ENCODE results near the gene BCL2L12. TPM values are rescaled to one million over a fixed set of nuclear protein-coding genes. Genes with fewer than 3 reads are reported as not detected.

Gene BCL2L12
- total and polyA plus RNA-seq, 3 donors from 2014 or later, result 11.3 to 19.3 (median 17.3) TPM

DNA sequence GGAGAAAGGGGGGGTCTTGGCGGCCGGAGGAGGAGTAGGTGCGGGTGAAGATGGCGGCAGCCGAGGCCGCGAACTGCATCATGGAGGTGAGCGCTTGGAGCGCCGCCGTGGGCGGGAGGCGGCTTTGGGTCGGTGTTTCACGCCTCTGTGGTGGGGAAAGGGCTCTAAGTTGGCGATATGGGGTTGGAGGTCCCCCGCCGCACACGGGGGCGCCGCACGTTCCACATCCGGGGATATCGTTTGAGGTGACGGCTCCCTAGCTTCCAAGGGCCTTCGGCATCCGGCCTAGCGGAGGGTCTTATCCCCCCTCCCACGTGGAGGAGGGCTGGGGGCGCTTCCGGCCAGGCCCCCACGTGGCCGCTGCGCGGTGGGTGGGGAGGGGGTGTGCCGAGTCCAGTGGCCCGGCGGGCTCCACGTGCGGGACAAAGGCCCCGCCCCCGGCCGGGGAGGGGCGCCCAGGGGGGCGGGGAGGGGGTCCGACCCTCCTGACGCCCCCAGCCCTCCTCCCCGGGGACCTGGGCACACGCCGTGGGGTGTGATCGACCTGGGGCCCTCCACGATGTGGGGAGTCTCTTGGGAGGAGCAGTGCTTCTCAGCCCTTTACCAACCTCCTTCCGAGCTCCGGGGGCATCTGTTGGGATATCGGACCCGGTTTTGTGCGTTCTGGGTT lies 11.6 kb downstream of the BCL2L12 start, which contains the start of gene PRMT1:
Gene PRMT1, plus strand, starts transcription at position 41 of the 670 bp plus-strand sequence. Its CDS starts 10 bp downstream, at position 51.
- 0 to 1% methylated on average over 22 to 37 of the region's 57 CpGs for WGBS, 2 donors
- peak within 1 kb of the TSS; percentile 86 to 91 for H3K4me3 ChIP-seq
- H3K36me3 ChIP-seq (ENCODE audit: low read depth, missing control alignments), result no peaks in the 10 kb centered on the region
- no peaks in the 10 kb centered on the region for H3K9me3 ChIP-seq
- TF ChIP-seq POLR2A (IDR thresholded peaks at IDR 0.05), result peak; percentile 92
- TF ChIP-seq, protein P1, sequence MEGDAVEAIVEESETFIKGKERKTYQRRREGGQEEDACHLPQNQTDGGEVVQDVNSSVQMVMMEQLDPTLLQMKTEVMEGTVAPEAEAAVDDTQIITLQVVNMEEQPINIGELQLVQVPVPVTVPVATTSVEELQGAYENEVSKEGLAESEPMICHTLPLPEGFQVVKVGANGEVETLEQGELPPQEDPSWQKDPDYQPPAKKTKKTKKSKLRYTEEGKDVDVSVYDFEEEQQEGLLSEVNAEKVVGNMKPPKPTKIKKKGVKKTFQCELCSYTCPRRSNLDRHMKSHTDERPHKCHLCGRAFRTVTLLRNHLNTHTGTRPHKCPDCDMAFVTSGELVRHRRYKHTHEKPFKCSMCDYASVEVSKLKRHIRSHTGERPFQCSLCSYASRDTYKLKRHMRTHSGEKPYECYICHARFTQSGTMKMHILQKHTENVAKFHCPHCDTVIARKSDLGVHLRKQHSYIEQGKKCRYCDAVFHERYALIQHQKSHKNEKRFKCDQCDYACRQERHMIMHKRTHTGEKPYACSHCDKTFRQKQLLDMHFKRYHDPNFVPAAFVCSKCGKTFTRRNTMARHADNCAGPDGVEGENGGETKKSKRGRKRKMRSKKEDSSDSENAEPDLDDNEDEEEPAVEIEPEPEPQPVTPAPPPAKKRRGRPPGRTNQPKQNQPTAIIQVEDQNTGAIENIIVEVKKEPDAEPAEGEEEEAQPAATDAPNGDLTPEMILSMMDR (IDR thresholded peaks at IDR 0.05), result no peak
- H3K27me3 ChIP-seq, result no peaks in the 10 kb centered on the region
- peak within 1 kb of the TSS; percentile 79 to 96 for H3K27ac ChIP-seq
- DNase-seq, result no peak
- intact Hi-C loops (cut with DNase I; ENCODE audit: low total_unique reads), result no loop called here
- H3K4me1 ChIP-seq, result peaks cover 42% of the 10 kb centered on the region

DNA sequence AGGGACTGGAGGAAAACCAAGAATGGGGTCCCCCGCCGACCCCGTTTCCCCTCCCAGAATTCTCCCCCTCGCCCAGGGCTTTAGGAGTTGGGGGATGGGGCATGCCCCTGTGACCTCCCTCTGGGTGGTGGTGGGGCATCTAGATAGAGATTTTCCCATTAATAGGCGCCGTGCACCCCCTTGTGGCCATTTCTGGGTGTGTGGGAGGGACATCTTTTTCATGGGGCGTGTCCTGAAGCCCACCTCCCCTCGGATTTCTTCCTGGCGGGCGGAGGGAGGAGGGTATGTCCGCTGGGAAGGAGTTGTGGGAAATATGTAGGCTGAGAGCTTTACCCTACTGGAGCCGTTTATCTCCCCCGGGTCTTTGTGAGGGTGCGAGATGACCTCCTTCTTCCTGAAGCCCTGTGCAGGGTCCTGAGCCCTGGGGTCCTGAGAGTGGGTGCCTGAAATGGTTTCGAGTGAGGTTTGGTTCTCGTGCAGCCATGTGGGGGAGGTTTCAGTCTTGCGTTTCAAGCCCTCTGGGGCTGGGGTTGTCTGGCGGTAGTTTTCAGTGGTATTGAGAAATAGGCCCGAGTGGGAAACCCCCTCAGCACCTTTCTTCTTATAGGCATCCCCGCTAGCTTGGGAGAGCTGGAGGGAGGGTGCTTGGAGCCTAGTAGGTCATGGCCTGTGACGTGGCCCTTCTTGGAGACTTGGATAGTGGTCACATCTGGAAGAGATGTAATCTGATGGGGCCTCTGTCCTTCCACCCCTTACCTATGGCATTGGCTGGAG lies 12.4 kb downstream of the BCL2L12 start:
- H3K4me3 ChIP-seq, result peak overlapping the region; percentile 86 to 91
- H3K4me1 ChIP-seq, result peaks cover 42% of the 10 kb centered on the region
- intact Hi-C loops (cut with DNase I; ENCODE audit: low total_unique reads), result no loop called here
- WGBS, 2 donors, result 0 to 1% methylated on average over 14 to 17 of the region's 21 CpGs
- H3K9me3 ChIP-seq, result no peaks in the 10 kb centered on the region
- no peaks in the 10 kb centered on the region for H3K27me3 ChIP-seq
- DNase-seq, result peak; percentile 72
- TF ChIP-seq, protein P1 (IDR thresholded peaks at IDR 0.05), result peak; percentile 49 to 69 (median 59)
- TF ChIP-seq POLR2A (IDR thresholded peaks at IDR 0.05), result no peak
- H3K36me3 ChIP-seq (ENCODE audit: low read depth, missing control alignments), result no peaks in the 10 kb centered on the region
- H3K27ac ChIP-seq, result peak overlapping the region; percentile 79 to 91

DNA sequence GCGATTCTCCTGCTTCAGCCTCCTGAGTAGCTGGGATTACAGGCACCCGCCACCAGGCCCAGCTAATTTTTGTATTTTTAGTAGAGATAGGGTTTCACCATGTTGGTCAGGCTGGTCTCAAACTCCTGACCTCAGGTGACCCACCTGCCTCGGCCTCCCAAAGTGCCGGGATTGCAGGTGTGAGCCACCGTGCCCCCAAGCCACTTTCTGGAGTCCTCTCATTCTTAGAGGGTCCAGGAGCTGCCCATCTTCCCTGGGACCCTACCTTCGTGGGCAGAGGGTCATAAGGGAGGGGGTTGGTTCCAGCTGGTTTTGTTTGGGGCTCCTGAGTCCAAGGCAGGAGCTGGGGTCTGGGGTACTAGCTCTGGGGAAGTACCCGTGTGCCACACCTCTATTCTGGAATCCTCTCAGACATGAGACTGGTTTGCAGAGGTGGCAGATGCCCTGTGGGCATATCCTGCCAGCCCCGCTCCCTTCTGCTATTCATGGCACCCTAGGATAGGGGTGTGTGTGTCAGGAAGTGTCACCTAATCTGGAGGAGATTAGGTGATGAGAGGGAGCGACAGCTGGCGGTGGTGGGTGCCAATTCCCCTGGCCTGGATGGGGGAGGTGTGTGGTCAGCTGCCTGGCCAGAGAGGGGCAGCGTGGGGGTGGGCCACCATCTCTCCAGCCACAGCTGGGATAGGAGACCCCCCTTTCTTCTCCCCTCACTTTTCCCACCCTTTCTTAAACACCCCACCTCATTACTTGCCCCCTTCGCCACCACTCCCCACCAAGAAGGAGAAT lies 13.4 kb downstream of the BCL2L12 start:
- TF ChIP-seq, protein P1 (IDR thresholded peaks at IDR 0.05), result no peak
- TF ChIP-seq POLR2A (IDR thresholded peaks at IDR 0.05), result no peak
- H3K27ac ChIP-seq, result peak overlapping the region in 1 of 2 donors; percentile 91
- no peaks in the 10 kb centered on the region for H3K36me3 ChIP-seq (ENCODE audit: low read depth, missing control alignments)
- no peaks in the 10 kb centered on the region for H3K27me3 ChIP-seq
- 49 to 52% methylated on average over 7 to 12 of the region's 12 CpGs for WGBS, 2 donors
- H3K9me3 ChIP-seq, result no peaks in the 10 kb centered on the region
- intact Hi-C loops (cut with DNase I; ENCODE audit: low total_unique reads), result no loop called here
- no peak overlapping the region for H3K4me3 ChIP-seq
- DNase-seq, result no peak
- H3K4me1 ChIP-seq, result peaks cover 42% of the 10 kb centered on the region

DNA sequence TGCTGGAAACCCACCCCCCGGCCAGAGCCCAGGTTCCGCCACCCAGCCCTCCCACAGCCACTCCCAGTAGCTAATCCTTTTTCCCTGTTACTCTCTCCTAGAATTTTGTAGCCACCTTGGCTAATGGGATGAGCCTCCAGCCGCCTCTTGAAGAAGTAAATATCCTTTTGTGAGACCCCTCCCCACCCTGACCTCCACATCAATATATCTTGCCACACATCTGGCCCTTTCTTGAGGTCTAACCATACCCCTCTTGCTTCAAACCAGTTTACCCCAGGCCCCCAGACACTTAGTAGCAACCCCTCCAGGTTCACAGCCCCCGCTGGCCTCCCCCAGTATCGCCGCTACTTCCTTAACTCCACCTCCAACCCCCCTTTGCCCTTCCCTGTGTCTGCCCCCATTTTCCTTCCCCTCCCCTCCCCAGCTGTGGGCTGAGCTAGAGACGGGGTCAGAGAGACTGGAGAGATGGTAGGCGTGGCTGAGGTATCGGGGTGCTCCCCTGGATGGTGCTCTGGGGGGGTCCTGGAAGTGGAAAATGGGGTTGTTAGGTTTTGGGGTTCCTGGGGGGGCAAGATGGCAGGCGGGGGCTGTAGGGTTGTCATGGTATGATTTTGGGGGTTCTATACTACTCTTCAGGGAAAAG lies 14.2 kb downstream of the BCL2L12 start:
- peak overlapping the region; percentile 75 to 91 for H3K27ac ChIP-seq
- no peak for TF ChIP-seq POLR2A (IDR thresholded peaks at IDR 0.05)
- TF ChIP-seq, protein P1 (IDR thresholded peaks at IDR 0.05), result no peak
- H3K27me3 ChIP-seq, result no peaks in the 10 kb centered on the region
- H3K9me3 ChIP-seq, result no peaks in the 10 kb centered on the region
- 35 to 41% methylated on average over 10 of the region's 10 CpGs for WGBS, 2 donors
- H3K4me1 ChIP-seq, result peaks cover 45% of the 10 kb centered on the region
- intact Hi-C loops (cut with DNase I; ENCODE audit: low total_unique reads), result no loop called here
- H3K4me3 ChIP-seq, result no peak overlapping the region
- no peaks in the 10 kb centered on the region for H3K36me3 ChIP-seq (ENCODE audit: low read depth, missing control alignments)
- no peak for DNase-seq

Data from testis (tissue), 3 donors.